ENCODE results near the gene LMLN.

GRCh38 chr3:198062068-198062465 is 102.0 kb downstream of the LMLN start:
- TF ChIP-seq CEBPB (IDR thresholded peaks at IDR 0.05) (no peak), USF1 (IDR thresholded peaks at IDR 0.05) (no peak), REST (IDR thresholded peaks at IDR 0.05; ENCODE audit: low read depth) (no peak), YY1 (IDR thresholded peaks at IDR 0.05; ENCODE audit: low read depth) (no peak), CREB1 (IDR thresholded peaks at IDR 0.05; ENCODE audit: low read depth) (no peak), RAD21 (IDR thresholded peaks at IDR 0.05; ENCODE audit: low read depth) (no peak), EP300 (IDR thresholded peaks at IDR 0.05; ENCODE audit: borderline replicate concordance) (no peak), TCF12 (IDR thresholded peaks at IDR 0.05; ENCODE audit: low read depth) (no peak)
